HG02973 (cell line): ENCODE measurements around the gene SLC10A3.
"Not testable (repeated sequence)": the region's sequence is repeated elsewhere in the genome, so short reads cannot be mapped to it uniquely, and the experiment has no call there.

Source experiments
- ATAC-seq: cut with Tn5 transposase; IDR thresholded peaks from one replicate; pipeline ENCODE4 v1.9.1; 2021; ENCODE audit warnings: moderate library complexity; ENCODE audit not compliant: unreplicated experiment

The SLC10A3 gene

GRCh38 chrX:154509455-154509854 lies 19.0 kb upstream of the SLC10A3 start:
- no peak for ATAC-seq

- ATAC-seq: no peak
Observed at GRCh38 chrX:154508384-154508745, 17.9 kb upstream of the SLC10A3 start.

- ATAC-seq: no peak
Observed at GRCh38 chrX:154507673-154508383, 17.4 kb upstream of the SLC10A3 start.

GRCh38 chrX:154506483-154507332 lies 16.3 kb upstream of the SLC10A3 start:
- ATAC-seq: no peak

GRCh38 chrX:154505734-154506133 lies 15.3 kb upstream of the SLC10A3 start:
- no peak for ATAC-seq

GRCh38 chrX:154502989-154503388 lies 12.6 kb upstream of the SLC10A3 start:
- no peak for ATAC-seq

GRCh38 chrX:154502098-154502497 lies 11.7 kb upstream of the SLC10A3 start:
- ATAC-seq: no peak

- not testable (repeated sequence) for ATAC-seq
Observed at GRCh38 chrX:154501423-154501822, 11.0 kb upstream of the SLC10A3 start.

- ATAC-seq: not testable (repeated sequence)
Observed at GRCh38 chrX:154496591-154497137, 6.2 kb upstream of the SLC10A3 start.

- no peak for ATAC-seq
Observed at GRCh38 chrX:154495472-154495922, 5.1 kb upstream of the SLC10A3 start.

- ATAC-seq: no peak
Observed at GRCh38 chrX:154494715-154495114, 4.3 kb upstream of the SLC10A3 start.

- ATAC-seq: peak; percentile 23
Observed at GRCh38 chrX:154490021-154490413, 412 bp downstream of the SLC10A3 start.

GRCh38 chrX:154489182-154489581 lies 1.2 kb downstream of the SLC10A3 start:
- ATAC-seq: no peak

- no peak for ATAC-seq
Observed at GRCh38 chrX:154488336-154489075, 1.9 kb downstream of the SLC10A3 start.

GRCh38 chrX:154487518-154488290 lies 2.7 kb downstream of the SLC10A3 start:
- ATAC-seq: no peak

- no peak for ATAC-seq
Observed at GRCh38 chrX:154486396-154487207, 3.8 kb downstream of the SLC10A3 start, which contains the start of gene UBL4A. Gene UBL4A (minus strand): TSS chrX:154486615. CDS start chrX:154486584, 31 bp downstream.

GRCh38 chrX:154486052-154486395 lies 4.4 kb downstream of the SLC10A3 start:
- ATAC-seq: no peak

- ATAC-seq: no peak
Observed at GRCh38 chrX:154485150-154486051, 5.0 kb downstream of the SLC10A3 start.
